Endodermal cell (in vitro differentiated cells): Measurements from ENCODE around the gene MAPK8. TPM values are rescaled to one million over a fixed set of nuclear protein-coding genes. Genes with fewer than 3 reads are reported as not detected.

Experiments used
- DNase-seq: peaks from one replicate; pipeline ENCODE4 v3.0.0-alpha.2; 2017
- H3K27ac ChIP-seq: 2 replicates; pipeline ENCODE4 v1.5.1; 2013; ENCODE audit warnings: mild to moderate bottlenecking, low read depth, low read length, moderate library complexity
- H3K27me3 ChIP-seq: 2 replicates; pipeline ENCODE4 v1.6.1; 2013; ENCODE audit warnings: mild to moderate bottlenecking, low read length, moderate library complexity; ENCODE audit not compliant: insufficient read depth, control insufficient read depth, poor library complexity, severe bottlenecking
- H3K36me3 ChIP-seq: 2 replicates; pipeline ENCODE4 v1.7.0; 2013; ENCODE audit warnings: mild to moderate bottlenecking, low read length, moderate library complexity; ENCODE audit not compliant: control insufficient read depth, insufficient read depth
- H3K4me1 ChIP-seq: one replicate; pipeline ENCODE4 v1.7.0; 2013; ENCODE audit warnings: low read length; ENCODE audit not compliant: control insufficient read depth, insufficient read depth
- H3K4me3 ChIP-seq: 2 replicates; pipeline ENCODE4 v1.5.1; 2013; ENCODE audit warnings: mild to moderate bottlenecking, low read length, moderate library complexity
- H3K9ac ChIP-seq: 2 replicates; pipeline ENCODE4 v1.6.1; 2013; ENCODE audit warnings: mild to moderate bottlenecking, low read length, moderate library complexity; ENCODE audit not compliant: poor library complexity, severe bottlenecking; ENCODE audit errors: extremely low read depth
- H3K9me3 ChIP-seq: 2 replicates; pipeline ENCODE4 v1.6.1; 2013; ENCODE audit warnings: mild to moderate bottlenecking, low read length, moderate library complexity; ENCODE audit not compliant: control insufficient read depth
- H3K27ac Mint-ChIP-seq: 2 replicates; pipeline ENCODE4 v1.8.0; 2020; ENCODE audit warnings: mixed read lengths
- H3K27me3 Mint-ChIP-seq: 2 replicates; pipeline ENCODE4 v1.8.0; 2021; ENCODE audit warnings: mild to moderate bottlenecking, mixed read lengths; ENCODE audit not compliant: insufficient read depth
- H3K36me3 Mint-ChIP-seq: 2 replicates; pipeline ENCODE4 v1.8.0; 2020; ENCODE audit warnings: low read depth, mixed read lengths
- H3K4me1 Mint-ChIP-seq: 2 replicates; pipeline ENCODE4 v1.8.0; 2020; ENCODE audit warnings: mixed read lengths
- H3K4me3 Mint-ChIP-seq: 2 replicates; pipeline ENCODE4 v1.8.0; 2020; ENCODE audit warnings: mild to moderate bottlenecking, moderate library complexity, mixed read lengths
- H3K9me3 Mint-ChIP-seq: 2 replicates; pipeline ENCODE4 v1.8.0; 2020; ENCODE audit warnings: mild to moderate bottlenecking, mixed read lengths
- CTCF ChIP-seq: fragments of 200-600 bp; sonication (generic); conservative IDR thresholded peaks from 2 replicates; pipeline ENCODE4 v1.5.0; 2021; ENCODE audit warnings: antibody characterized with exemption, mild to moderate bottlenecking
- WGBS, 2 experiments: methylation state at CpG; one replicate each; pipeline versions ENCODE4 v1.1.5 to v1.1.7; 2013; ENCODE audit warnings: missing lambda C conversion rate in 2 of 2, mixed read lengths in 1 of 2; ENCODE audit not compliant: insufficient coverage in 1 of 2, insufficient read length in 1 of 2; 5-methylcytosine and 5-hydroxymethylcytosine counted together
- total RNA-seq, 2 donors: library from RNA; stranded (reverse); fragmentation: NEBNext Ultra II Directional in 1 of 2; extraction: Animal tissue kit (Norgen Biotek cat#: 25700) in 1 of 2; gene quantifications; 2 replicates in 1 of 2; 3 replicates in 1 of 2; pipeline ENCODE4 v1.2.1, GENCODE V29; 2021

The MAPK8 gene
- total RNA-seq, 2 donors from 2014 or later, result 84.2 to 146 TPM

- no peak overlapping the region for H3K9ac ChIP-seq
- peaks cover 7% of the 10 kb centered on the region for H3K9me3 ChIP-seq
- H3K4me3 Mint-ChIP-seq, result peak overlapping the region; percentile 17
- H3K9me3 Mint-ChIP-seq, result peaks cover 8% of the 10 kb centered on the region
- H3K4me1 ChIP-seq, result peaks cover 32% of the 10 kb centered on the region
- no peak for TF ChIP-seq CTCF
- H3K27me3 Mint-ChIP-seq, result peaks cover 5% of the 10 kb centered on the region
- peaks cover 48% of the 10 kb centered on the region for H3K4me1 Mint-ChIP-seq
- H3K36me3 Mint-ChIP-seq, result no peaks in the 10 kb centered on the region
- H3K27ac Mint-ChIP-seq, result peak overlapping the region; percentile 80
- 83 to 86% methylated on average over 3 of the region's 3 CpGs for WGBS, 2 experiments
- DNase-seq, result peak; percentile 56
- H3K27ac ChIP-seq, result no peak overlapping the region
- H3K4me3 ChIP-seq, result no peak overlapping the region
- H3K27me3 ChIP-seq, result peaks cover 18% of the 10 kb centered on the region
- H3K36me3 ChIP-seq, result no peaks in the 10 kb centered on the region
Measured at GRCh38 chr10:48468130-48468790, 161.8 kb downstream of the MAPK8 start.

- Histone ChIP-seq H3K36me3 (no peaks in the 10 kb centered on the region), H3K27me3 (peaks cover 18% of the 10 kb centered on the region), H3K9me3 (peaks cover 7% of the 10 kb centered on the region), H3K4me3 (no peak overlapping the region), H3K27ac (no peak overlapping the region), H3K4me1 (peaks cover 32% of the 10 kb centered on the region), H3K9ac (no peak overlapping the region)
- Mint-ChIP-seq H3K4me1 (peaks cover 41% of the 10 kb centered on the region), H3K4me3 (no peak overlapping the region), H3K27ac (peak overlapping the region; percentile 90), H3K9me3 (peaks cover 9% of the 10 kb centered on the region), H3K27me3 (peaks cover 5% of the 10 kb centered on the region), H3K36me3 (no peaks in the 10 kb centered on the region)
- DNase-seq, result peak; percentile 44
- 83 to 92% methylated on average over 1 to 3 of the region's 3 CpGs for WGBS, 2 experiments
- TF ChIP-seq CTCF, result no peak
Measured at GRCh38 chr10:48468866-48469511, 162.5 kb downstream of the MAPK8 start.

GRCh38 chr10:48469516-48470020 is 163.1 kb downstream of the MAPK8 start:
- Histone ChIP-seq H3K4me1 (peaks cover 32% of the 10 kb centered on the region), H3K27ac (no peak overlapping the region), H3K36me3 (no peaks in the 10 kb centered on the region), H3K9ac (no peak overlapping the region), H3K4me3 (peak overlapping the region; percentile 10), H3K9me3 (peaks cover 7% of the 10 kb centered on the region), H3K27me3 (peaks cover 18% of the 10 kb centered on the region)
- WGBS, 2 experiments, result 75 to 91% methylated on average over 1 to 4 of the region's 4 CpGs
- peak; percentile 63 for DNase-seq
- no peak overlapping the region for H3K4me3 Mint-ChIP-seq
- peaks cover 5% of the 10 kb centered on the region for H3K27me3 Mint-ChIP-seq
- no peak for TF ChIP-seq CTCF
- peak overlapping the region; percentile 90 for H3K27ac Mint-ChIP-seq
- H3K4me1 Mint-ChIP-seq, result peaks cover 40% of the 10 kb centered on the region
- H3K9me3 Mint-ChIP-seq, result peaks cover 9% of the 10 kb centered on the region
- H3K36me3 Mint-ChIP-seq, result no peaks in the 10 kb centered on the region
